ENCODE results near the gene ALPL. TPM values are rescaled to one million over a fixed set of nuclear protein-coding genes. Genes with fewer than 3 reads are reported as not detected.

Gene ALPL
- total RNA-seq, 2 donors from 2014 or later = 3.7 to 7.8 TPM

- no peak for ATAC-seq (ENCODE audit: insufficient number of reproducible peaks, low FRiP score, low read depth)
- no peaks in the 10 kb centered on the region for H3K9me3 ChIP-seq
Measured at GRCh38 chr1:21577933-21578332, 68.7 kb downstream of the ALPL start.

GRCh38 chr1:21579791-21580190 lies 70.6 kb downstream of the ALPL start:
- Histone ChIP-seq H3K27ac (no peak overlapping the region), H3K4me3 (no peak overlapping the region), H3K27me3 (replicated peaks; ENCODE audit: insufficient read depth) (no peaks in the 10 kb centered on the region), H3K36me3 (no peaks in the 10 kb centered on the region), H3K9me3 (no peaks in the 10 kb centered on the region), H3K4me1 (ENCODE audit: control insufficient read depth in 1 of 2, low read depth in 2 of 2) (peaks cover under 1% of the 10 kb centered on the region in 2 donors)
- DNase-seq (ENCODE audit: low spot score) = no peak
- no peak for ATAC-seq (ENCODE audit: insufficient number of reproducible peaks, low FRiP score, low read depth)
- no peak for TF ChIP-seq CTCF (IDR thresholded peaks at IDR 0.05)

More at GRCh38 chr1:21577933-21578332, 68.7 kb downstream of the ALPL start:
- Histone ChIP-seq H3K27me3 (replicated peaks; ENCODE audit: insufficient read depth) (no peaks in the 10 kb centered on the region), H3K27ac (no peak overlapping the region), H3K36me3 (no peaks in the 10 kb centered on the region), H3K4me3 (no peak overlapping the region), H3K4me1 (ENCODE audit: control insufficient read depth in 1 of 2, low read depth in 2 of 2) (peaks cover 10 to 11% of the 10 kb centered on the region in 2 donors)
- no peak for DNase-seq (ENCODE audit: low spot score)
- no peak for TF ChIP-seq CTCF (IDR thresholded peaks at IDR 0.05)

GRCh38 chr1:21584096-21584495 lies 74.9 kb downstream of the ALPL start:
- H3K36me3 ChIP-seq = no peaks in the 10 kb centered on the region

GRCh38 chr1:21585037-21585436 lies 75.8 kb downstream of the ALPL start:
- ATAC-seq (ENCODE audit: insufficient number of reproducible peaks, low FRiP score, low read depth) (no peak), DNase-seq (ENCODE audit: low spot score) (no peak)
- Histone ChIP-seq H3K27me3 (replicated peaks; ENCODE audit: insufficient read depth) (no peaks in the 10 kb centered on the region), H3K36me3 (no peaks in the 10 kb centered on the region), H3K4me1 (ENCODE audit: control insufficient read depth in 1 of 2, low read depth in 2 of 2) (no peaks in the 10 kb centered on the region), H3K9me3 (no peaks in the 10 kb centered on the region), H3K4me3 (no peak overlapping the region), H3K27ac (no peak overlapping the region)
- no peak for TF ChIP-seq CTCF (IDR thresholded peaks at IDR 0.05)

More at GRCh38 chr1:21584096-21584495, 74.9 kb downstream of the ALPL start:
- ATAC-seq (ENCODE audit: insufficient number of reproducible peaks, low FRiP score, low read depth) (no peak), DNase-seq (ENCODE audit: low spot score) (no peak)
- no peaks in the 10 kb centered on the region for H3K27me3 ChIP-seq (replicated peaks; ENCODE audit: insufficient read depth)
- no peak for TF ChIP-seq CTCF (IDR thresholded peaks at IDR 0.05)
- H3K9me3 ChIP-seq = no peaks in the 10 kb centered on the region
- no peaks in the 10 kb centered on the region for H3K4me1 ChIP-seq (ENCODE audit: control insufficient read depth in 1 of 2, low read depth in 2 of 2)
- H3K4me3 ChIP-seq = no peak overlapping the region
- no peak overlapping the region for H3K27ac ChIP-seq

- DNase-seq (ENCODE audit: low spot score) = no peak
- H3K4me3 ChIP-seq = no peak overlapping the region
- H3K27me3 ChIP-seq (replicated peaks; ENCODE audit: insufficient read depth) = no peaks in the 10 kb centered on the region
- H3K27ac ChIP-seq = no peak overlapping the region
- no peaks in the 10 kb centered on the region for H3K36me3 ChIP-seq
- ATAC-seq (ENCODE audit: insufficient number of reproducible peaks, low FRiP score, low read depth) = no peak
- TF ChIP-seq CTCF (IDR thresholded peaks at IDR 0.05) = no peak
- no peaks in the 10 kb centered on the region for H3K4me1 ChIP-seq (ENCODE audit: control insufficient read depth in 1 of 2, low read depth in 2 of 2)
- no peaks in the 10 kb centered on the region for H3K9me3 ChIP-seq
Measured at GRCh38 chr1:21586222-21586621, 77.0 kb downstream of the ALPL start.
